GM12878 (cell line): ENCODE measurements around the gene MLLT3. TPM values are rescaled to one million over a fixed set of nuclear protein-coding genes. Genes with fewer than 3 reads are reported as not detected.
A peak's percentile ranks its signal among the peaks of the same experiment; 100 is the strongest.

ENCODE experiments used
- ATAC-seq: fragments of 200-7000 bp; cut with Tn5 transposase; 3 replicates; pipeline ENCODE4 v1.9.1; 2020; ENCODE audit warnings: mild to moderate bottlenecking, moderate library complexity
- BruUV-seq: library from RNA; stranded (reverse); fragments of 400-500 nt; replicated peaks from 2 replicates; lab custom pipeline; 2021; lab: Mats Ljungman, UMichigan
- CTCF ChIA-PET: fragments of 300-600 bp; sonication (Branson Sonifier 250); formaldehyde crosslinking; extraction: SDS; loops from one replicate; lab custom pipeline; 2021; ENCODE audit warnings: inconsistent platforms; lab: Yijun Ruan, JAX
- POLR2A ChIA-PET: fragments of 350-600 bp; formaldehyde crosslinking; extraction: SDS; loops from one replicate; lab custom pipeline; 2021; ENCODE audit warnings: inconsistent platforms; lab: Charles Lee
- RAD21 ChIA-PET: fragments of 300-600 bp; sonication (Branson Sonifier 250); formaldehyde crosslinking; loops from one replicate; lab custom pipeline; 2023; ENCODE audit warnings: antibody characterized with exemption; ENCODE audit not compliant: unreplicated experiment; lab: Charles Lee
- SMC1A ChIA-PET: fragments of 300-600 bp; sonication (Branson Sonifier 250); formaldehyde crosslinking; loops from one replicate; lab custom pipeline; 2023; ENCODE audit not compliant: unreplicated experiment, uncharacterized antibody; lab: Charles Lee
- DNase-seq: peaks from one replicate; pipeline ENCODE4 v3.0.0-alpha.2; 2011; ENCODE audit warnings: low read depth, low spot score
- FAIRE-seq: peaks from 3 replicates; lab custom pipeline; 2011; peaks lifted over from hg19 to GRCh38; lab: Jason Lieb, UNC
- H2AFZ ChIP-seq: 2 replicates; pipeline ENCODE4 v1.6.0; 2011; ENCODE audit warnings: low read depth, low read length, control low read depth; ENCODE audit not compliant: control insufficient read depth
- H3K27ac ChIP-seq: 2 replicates; pipeline ENCODE4 v1.5.1; 2011; ENCODE audit warnings: control low read depth; ENCODE audit not compliant: control insufficient read depth, insufficient read depth
- H3K27me3 ChIP-seq, 2 experiments: replicated peaks in 1 of 2; 2 replicates each; pipeline versions ENCODE4 v1.6.0 to v1.6.1; 2011; ENCODE audit warnings: low read length in 1 of 2; ENCODE audit not compliant: control insufficient read depth in 2 of 2, insufficient read depth in 2 of 2
- H3K36me3 ChIP-seq, 2 experiments: 2 replicates each; pipeline ENCODE4 v1.5.1; 2011; ENCODE audit warnings: low read length in 1 of 2; ENCODE audit not compliant: control insufficient read depth in 2 of 2, insufficient read depth in 2 of 2
- H3K4me1 ChIP-seq: 2 replicates; pipeline ENCODE4 v1.6.1; 2011; ENCODE audit warnings: mild to moderate bottlenecking, low read length, moderate library complexity, mixed read lengths; ENCODE audit not compliant: control insufficient read depth, insufficient read depth
- H3K4me2 ChIP-seq: 2 replicates; pipeline ENCODE4 v1.6.0; 2011; ENCODE audit warnings: control low read depth; ENCODE audit not compliant: control insufficient read depth, insufficient read depth
- H3K4me3 ChIP-seq: fragments of 200-600 bp; sonication (generic); 2 replicates; pipeline ENCODE4 v1.5.1; 2016
- H3K79me2 ChIP-seq: 2 replicates; pipeline ENCODE4 v1.6.0; 2011; ENCODE audit warnings: low read length; ENCODE audit not compliant: control insufficient read depth, insufficient read depth
- H3K9ac ChIP-seq: 2 replicates; pipeline ENCODE4 v1.8.0; 2011; ENCODE audit warnings: low read length, control low read depth, mixed read lengths; ENCODE audit not compliant: control insufficient read depth, insufficient read depth
- H3K9me3 ChIP-seq: replicated peaks from 3 replicates; pipeline ENCODE4 v1.5.1; 2011; ENCODE audit warnings: mild to moderate bottlenecking, low read length; ENCODE audit not compliant: control insufficient read depth, insufficient read depth
- H4K20me1 ChIP-seq: 2 replicates; pipeline ENCODE4 v1.6.0; 2011; ENCODE audit not compliant: control insufficient read depth, insufficient read depth
- ATF7 ChIP-seq: fragments of 450-650 bp; IDR thresholded peaks from 2 replicates; pipeline ENCODE4 v1.6.1; 2016; ENCODE audit warnings: low read depth, mild to moderate bottlenecking
- MXI1 ChIP-seq: fragments of 150-350 bp; IDR thresholded peaks from 2 replicates; pipeline ENCODE4 v1.6.1; 2011; ENCODE audit warnings: low read depth, mild to moderate bottlenecking, inconsistent platforms, low read length, improper control_type of control experiment
- NR2F1 ChIP-seq: fragments of 450-650 bp; conservative IDR thresholded peaks from 2 replicates; pipeline ENCODE4 v1.6.1; 2017; ENCODE audit warnings: mild to moderate bottlenecking
- POLR2AphosphoS2 ChIP-seq: IDR thresholded peaks from 2 replicates; pipeline ENCODE4 v1.6.1; 2011; ENCODE audit warnings: low read depth, mild to moderate bottlenecking, low read length, improper control_type of control experiment, moderate library complexity
- RCOR1 ChIP-seq: conservative IDR thresholded peaks from 2 replicates; pipeline ENCODE4 v1.6.1; 2012; ENCODE audit warnings: low read depth, low read length, improper control_type of control experiment
- TCF12 ChIP-seq: IDR thresholded peaks from 2 replicates; pipeline ENCODE4 v1.6.1; 2011; ENCODE audit warnings: low read depth, mild to moderate bottlenecking, low read length
- TCF3 ChIP-seq: IDR thresholded peaks from 2 replicates; pipeline ENCODE4 v1.6.1; 2012; ENCODE audit warnings: low read depth, mild to moderate bottlenecking, low read length, borderline replicate concordance; ENCODE audit not compliant: insufficient read depth
- ZNF622 ChIP-seq: fragments of 450-650 bp; IDR thresholded peaks from 2 replicates; pipeline ENCODE4 v1.6.1; 2017; ENCODE audit warnings: mild to moderate bottlenecking, inconsistent platforms
- WGBS: methylation state at CpG from one replicate; pipeline ENCODE4 v1.1.6; 2016; ENCODE audit warnings: low lambda C conversion rate; ENCODE audit not compliant: insufficient replicate concordance, insufficient coverage; ENCODE audit errors: missing lambda C conversion rate; 5-methylcytosine and 5-hydroxymethylcytosine counted together
- in situ Hi-C: fragments of 300-500 bp; cut with MboI; formaldehyde crosslinking; loops from 9 replicates; pipeline ENCODE4 v1.14.3; 2018; ENCODE audit warnings: mixed read lengths
- intact Hi-C: fragments of 100-400 bp; cut with micrococcal nuclease; formaldehyde crosslinking; loops from one replicate; pipeline ENCODE4 v1.14.2; 2022; ENCODE audit not compliant: unreplicated experiment
- polyA plus RNA-seq, 11 experiments: library from polyadenylated mRNA; depleted of rRNA in 4 of 11; unstranded in 6 of 11; stranded (reverse) in 5 of 11; fragments of >200 nt; fragmentation: Nextera tagmentation in 4 of 11; fragmentation: Illumina TruSeq in 1 of 11; extraction: Ambion mirVana in 4 of 11; extraction: Trizol in 1 of 11; gene quantifications; 1 replicate in 1 of 11; 2 replicates in 10 of 11; pipeline versions ENCODE4 v1.2.1 to v1.2.3, GENCODE V29; 2011 to 2016; ENCODE audit warnings: inconsistent platforms in 2 of 11, missing spikeins in 2 of 11, low read depth in 1 of 11
- total RNA-seq, 4 experiments: library from RNA; depleted of rRNA in 3 of 4; stranded (reverse); fragments of >200 nt in 3 of 4; fragmentation: Illumina TruSeq in 1 of 4; extraction: Trizol in 1 of 4; gene quantifications; 2 replicates each; pipeline versions ENCODE4 v1.2.1 to v1.2.3, GENCODE V29; 2013 to 2021
- TF ChIP-seq, protein P1 (sequence below): fragments of 450-650 bp; IDR thresholded peaks from 2 replicates; pipeline ENCODE4 v1.6.1; 2017; ENCODE audit warnings: low read depth, mild to moderate bottlenecking, moderate library complexity
- TF ChIP-seq, protein P2 (sequence below): IDR thresholded peaks from 2 replicates; pipeline ENCODE4 v1.6.1; 2012; ENCODE audit warnings: improper control_type of control experiment, low read depth, low read length; ENCODE audit not compliant: insufficient replicate concordance

MLLT3 gene
- total and polyA plus RNA-seq, 10 of the 15 experiments (the other 5 are each of a cell fraction or from before 2014, with no cell fraction given) = 17.7 to 72.3 (median 35.6) TPM

DNA sequence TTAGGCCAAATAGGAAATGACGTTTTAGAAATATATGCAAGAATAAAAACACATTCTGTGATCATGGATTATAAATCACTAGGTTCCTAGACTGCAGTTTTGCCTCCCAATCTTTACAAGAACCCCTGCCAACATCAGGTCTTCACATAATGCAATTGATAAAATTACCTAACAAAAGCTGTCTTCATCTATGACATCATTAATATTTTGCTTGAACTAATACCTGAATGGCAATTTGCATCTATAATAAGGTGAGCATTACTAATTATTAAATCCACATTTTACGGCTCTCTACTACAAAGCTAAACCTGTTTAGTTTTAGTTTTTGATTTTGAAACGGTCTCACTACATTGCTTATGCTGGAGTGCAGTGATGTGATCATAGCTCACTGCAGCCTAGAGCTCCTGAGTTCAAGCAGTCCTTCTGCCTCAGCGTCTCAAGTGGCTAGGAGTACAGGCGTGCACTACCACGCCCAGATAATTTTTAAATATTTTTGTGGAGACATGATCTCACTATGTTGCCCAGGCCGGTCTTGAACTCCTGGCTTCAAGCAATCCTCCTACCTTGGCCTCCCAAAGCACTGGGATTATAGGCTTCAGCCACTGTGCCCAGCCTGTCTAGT lies 218.0 kb downstream of the MLLT3 start:
- RAD21 ChIA-PET = no interaction called here
- BruUV-seq = no TSS peak
- CTCF ChIA-PET = interaction anchor here (0.8 to 1.6 kb wide), 2 partner anchors 9 to 12 kb away, joined by 3 read pairs; no protein-coding TSS in a partner anchor
- FAIRE-seq = no peak
- Histone ChIP-seq H3K27ac (no peak overlapping the region), H3K4me3 (no peak overlapping the region), H4K20me1 (no peaks in the 10 kb centered on the region), H2AFZ (no peak overlapping the region), H3K4me2 (no peak overlapping the region), H3K27me3 (no peaks in the 10 kb centered on the region), H3K79me2 (no peaks in the 10 kb centered on the region), H3K9me3 (no peaks in the 10 kb centered on the region), H3K36me3 (peaks cover 0 to 3% of the 10 kb centered on the region in 2 experiments; a peak in 1 of 4 replicates), H3K9ac (no peak overlapping the region), H3K4me1 (no peaks in the 10 kb centered on the region; the same call in 1 of the 2 replicates)
- no peak for DNase-seq
- SMC1A ChIA-PET = interaction anchor here (1.9 kb wide), 1 partner anchor 13 kb away, joined by 5 read pairs; no protein-coding TSS in a partner anchor
- no peak for ATAC-seq
- in situ Hi-C loops (no loop called here), intact Hi-C loops (no loop called here)
- POLR2A ChIA-PET = no interaction called here
- TF ChIP-seq TCF12 (no peak), ATF7 (peak; percentile 36; the same call in 1 of the 2 replicates)
- 75% methylated on average over 7 of the region's 7 CpGs for WGBS

DNA sequence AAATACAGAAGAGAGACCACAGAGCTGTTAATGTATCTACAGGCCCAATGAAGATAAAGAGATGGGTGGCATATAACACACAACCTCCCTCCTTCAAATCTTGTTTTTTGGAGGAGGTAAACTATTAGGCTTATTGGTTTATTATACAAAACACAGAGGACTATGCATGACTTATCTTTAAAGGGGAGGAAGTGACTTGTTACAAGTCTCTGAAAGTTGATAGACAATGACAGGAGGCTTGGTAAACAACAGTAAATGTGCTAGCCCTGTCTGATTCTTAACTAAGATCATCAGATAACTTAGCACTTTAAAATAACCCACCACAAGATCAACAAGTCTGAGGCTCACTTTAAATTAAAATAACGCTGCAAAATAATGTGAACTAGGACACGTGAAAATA lies 219.0 kb downstream of the MLLT3 start:
- peaks cover under 1% of the 10 kb centered on the region; the same call in 1 of the 2 replicates for H3K4me1 ChIP-seq
- in situ Hi-C loops (no loop called here), intact Hi-C loops (no loop called here)
- BruUV-seq = no TSS peak
- H3K9me3 ChIP-seq = no peaks in the 10 kb centered on the region
- ChIA-PET POLR2A (no interaction called here), RAD21 (no interaction called here), SMC1A (interaction anchor here (0.6 kb wide), 1 partner anchor 453 kb away, joined by 3 read pairs; no protein-coding TSS in a partner anchor), CTCF (no interaction called here)
- TF ChIP-seq NR2F1 (no peak), TCF3 (no peak), ZNF622 (no peak), RCOR1 (no peak), MXI1 (no peak), POLR2AphosphoS2 (no peak)
- TF ChIP-seq, protein P1, sequence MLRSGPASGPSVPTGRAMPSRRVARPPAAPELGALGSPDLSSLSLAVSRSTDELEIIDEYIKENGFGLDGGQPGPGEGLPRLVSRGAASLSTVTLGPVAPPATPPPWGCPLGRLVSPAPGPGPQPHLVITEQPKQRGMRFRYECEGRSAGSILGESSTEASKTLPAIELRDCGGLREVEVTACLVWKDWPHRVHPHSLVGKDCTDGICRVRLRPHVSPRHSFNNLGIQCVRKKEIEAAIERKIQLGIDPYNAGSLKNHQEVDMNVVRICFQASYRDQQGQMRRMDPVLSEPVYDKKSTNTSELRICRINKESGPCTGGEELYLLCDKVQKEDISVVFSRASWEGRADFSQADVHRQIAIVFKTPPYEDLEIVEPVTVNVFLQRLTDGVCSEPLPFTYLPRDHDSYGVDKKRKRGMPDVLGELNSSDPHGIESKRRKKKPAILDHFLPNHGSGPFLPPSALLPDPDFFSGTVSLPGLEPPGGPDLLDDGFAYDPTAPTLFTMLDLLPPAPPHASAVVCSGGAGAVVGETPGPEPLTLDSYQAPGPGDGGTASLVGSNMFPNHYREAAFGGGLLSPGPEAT = no peak
- TF ChIP-seq, protein P2, sequence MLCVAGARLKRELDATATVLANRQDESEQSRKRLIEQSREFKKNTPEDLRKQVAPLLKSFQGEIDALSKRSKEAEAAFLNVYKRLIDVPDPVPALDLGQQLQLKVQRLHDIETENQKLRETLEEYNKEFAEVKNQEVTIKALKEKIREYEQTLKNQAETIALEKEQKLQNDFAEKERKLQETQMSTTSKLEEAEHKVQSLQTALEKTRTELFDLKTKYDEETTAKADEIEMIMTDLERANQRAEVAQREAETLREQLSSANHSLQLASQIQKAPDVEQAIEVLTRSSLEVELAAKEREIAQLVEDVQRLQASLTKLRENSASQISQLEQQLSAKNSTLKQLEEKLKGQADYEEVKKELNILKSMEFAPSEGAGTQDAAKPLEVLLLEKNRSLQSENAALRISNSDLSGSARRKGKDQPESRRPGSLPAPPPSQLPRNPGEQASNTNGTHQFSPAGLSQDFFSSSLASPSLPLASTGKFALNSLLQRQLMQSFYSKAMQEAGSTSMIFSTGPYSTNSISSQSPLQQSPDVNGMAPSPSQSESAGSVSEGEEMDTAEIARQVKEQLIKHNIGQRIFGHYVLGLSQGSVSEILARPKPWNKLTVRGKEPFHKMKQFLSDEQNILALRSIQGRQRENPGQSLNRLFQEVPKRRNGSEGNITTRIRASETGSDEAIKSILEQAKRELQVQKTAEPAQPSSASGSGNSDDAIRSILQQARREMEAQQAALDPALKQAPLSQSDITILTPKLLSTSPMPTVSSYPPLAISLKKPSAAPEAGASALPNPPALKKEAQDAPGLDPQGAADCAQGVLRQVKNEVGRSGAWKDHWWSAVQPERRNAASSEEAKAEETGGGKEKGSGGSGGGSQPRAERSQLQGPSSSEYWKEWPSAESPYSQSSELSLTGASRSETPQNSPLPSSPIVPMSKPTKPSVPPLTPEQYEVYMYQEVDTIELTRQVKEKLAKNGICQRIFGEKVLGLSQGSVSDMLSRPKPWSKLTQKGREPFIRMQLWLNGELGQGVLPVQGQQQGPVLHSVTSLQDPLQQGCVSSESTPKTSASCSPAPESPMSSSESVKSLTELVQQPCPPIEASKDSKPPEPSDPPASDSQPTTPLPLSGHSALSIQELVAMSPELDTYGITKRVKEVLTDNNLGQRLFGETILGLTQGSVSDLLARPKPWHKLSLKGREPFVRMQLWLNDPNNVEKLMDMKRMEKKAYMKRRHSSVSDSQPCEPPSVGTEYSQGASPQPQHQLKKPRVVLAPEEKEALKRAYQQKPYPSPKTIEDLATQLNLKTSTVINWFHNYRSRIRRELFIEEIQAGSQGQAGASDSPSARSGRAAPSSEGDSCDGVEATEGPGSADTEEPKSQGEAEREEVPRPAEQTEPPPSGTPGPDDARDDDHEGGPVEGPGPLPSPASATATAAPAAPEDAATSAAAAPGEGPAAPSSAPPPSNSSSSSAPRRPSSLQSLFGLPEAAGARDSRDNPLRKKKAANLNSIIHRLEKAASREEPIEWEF = no peak
- no peak overlapping the region for H3K9ac ChIP-seq
- H3K79me2 ChIP-seq = no peaks in the 10 kb centered on the region
- H4K20me1 ChIP-seq = no peaks in the 10 kb centered on the region
- no peak for DNase-seq
- no peak overlapping the region for H3K4me3 ChIP-seq
- H2AFZ ChIP-seq = no peak overlapping the region
- no peaks in the 10 kb centered on the region for H3K27me3 ChIP-seq
- H3K36me3 ChIP-seq = peaks cover 0 to 3% of the 10 kb centered on the region in 2 experiments; a peak in 1 of 4 replicates
- no peak for ATAC-seq
- 95% methylated on average over 2 of the region's 2 CpGs for WGBS
- no peak overlapping the region for H3K4me2 ChIP-seq
- FAIRE-seq = no peak
- H3K27ac ChIP-seq = no peak overlapping the region
